A673 (cell line): ENCODE results near the gene CNIH2.

Experiments
- EZH2 ChIP-seq: fragments of 200-600 bp; sonication (generic); IDR thresholded peaks from 2 replicates; pipeline ENCODE4 v1.6.1; 2017; ENCODE audit warnings: borderline replicate concordance, low read depth, mild to moderate bottlenecking, mixed read lengths, antibody characterized with exemption, low read length; ENCODE audit not compliant: poor library complexity, severe bottlenecking
- TF ChIP-seq, protein P1 (sequence below): fragments of 300-800, 200-600 bp; sonication (generic); conservative IDR thresholded peaks from 2 replicates; pipeline ENCODE4 v1.5.1; 2017; ENCODE audit warnings: low read depth, mild to moderate bottlenecking, antibody characterized with exemption, low read length, moderate library complexity, mixed read lengths

DNA sequence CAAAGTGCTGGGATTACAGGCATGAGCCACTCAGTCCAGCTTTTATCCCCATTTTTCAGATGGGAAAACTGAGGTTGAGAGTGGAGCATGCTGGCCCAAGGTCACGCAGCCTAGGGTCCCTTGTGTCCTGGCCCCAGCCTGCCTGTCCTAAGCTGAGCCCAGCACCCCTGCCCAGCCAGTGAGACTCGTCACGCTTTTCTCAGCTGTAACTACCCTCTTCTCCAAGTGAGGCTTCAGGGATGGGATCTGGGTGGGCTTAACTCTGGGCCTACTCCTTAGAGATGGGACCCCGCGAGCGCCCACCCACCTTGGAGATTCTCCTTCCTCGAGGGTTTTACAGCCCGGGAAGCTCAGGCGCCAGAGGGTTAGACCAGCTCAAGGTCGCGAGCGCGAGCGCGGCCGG lies 13.3 kb downstream of the CNIH2 start:
- TF ChIP-seq, protein P1, sequence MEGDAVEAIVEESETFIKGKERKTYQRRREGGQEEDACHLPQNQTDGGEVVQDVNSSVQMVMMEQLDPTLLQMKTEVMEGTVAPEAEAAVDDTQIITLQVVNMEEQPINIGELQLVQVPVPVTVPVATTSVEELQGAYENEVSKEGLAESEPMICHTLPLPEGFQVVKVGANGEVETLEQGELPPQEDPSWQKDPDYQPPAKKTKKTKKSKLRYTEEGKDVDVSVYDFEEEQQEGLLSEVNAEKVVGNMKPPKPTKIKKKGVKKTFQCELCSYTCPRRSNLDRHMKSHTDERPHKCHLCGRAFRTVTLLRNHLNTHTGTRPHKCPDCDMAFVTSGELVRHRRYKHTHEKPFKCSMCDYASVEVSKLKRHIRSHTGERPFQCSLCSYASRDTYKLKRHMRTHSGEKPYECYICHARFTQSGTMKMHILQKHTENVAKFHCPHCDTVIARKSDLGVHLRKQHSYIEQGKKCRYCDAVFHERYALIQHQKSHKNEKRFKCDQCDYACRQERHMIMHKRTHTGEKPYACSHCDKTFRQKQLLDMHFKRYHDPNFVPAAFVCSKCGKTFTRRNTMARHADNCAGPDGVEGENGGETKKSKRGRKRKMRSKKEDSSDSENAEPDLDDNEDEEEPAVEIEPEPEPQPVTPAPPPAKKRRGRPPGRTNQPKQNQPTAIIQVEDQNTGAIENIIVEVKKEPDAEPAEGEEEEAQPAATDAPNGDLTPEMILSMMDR = no peak
- no peak for TF ChIP-seq EZH2
